KMS-11 (cell line): ENCODE results near the gene ZNF521.

Experiments used
- H2AFZ ChIP-seq: fragments of 200-600 bp; sonication (generic); 2 replicates; pipeline ENCODE4 v1.6.1; 2016; ENCODE audit warnings: antibody characterized with exemption, mixed run types, low read depth
- H3K27ac ChIP-seq: fragments of 200-600 bp; sonication (generic); 2 replicates; pipeline ENCODE4 v1.6.1; 2016; ENCODE audit warnings: mild to moderate bottlenecking, mixed run types
- H3K27me3 ChIP-seq: fragments of 200-600 bp; sonication (generic); 2 replicates; pipeline ENCODE4 v1.6.1; 2017; ENCODE audit warnings: mild to moderate bottlenecking, low read depth, mixed run types, moderate library complexity; ENCODE audit not compliant: insufficient read depth
- H3K36me3 ChIP-seq: fragments of 200-600 bp; sonication (generic); 2 replicates; pipeline ENCODE4 v1.6.1; 2017; ENCODE audit warnings: mild to moderate bottlenecking, mixed run types; ENCODE audit not compliant: insufficient read depth
- H3K4me1 ChIP-seq: fragments of 200-600 bp; sonication (generic); 2 replicates; pipeline ENCODE4 v1.6.1; 2016; ENCODE audit warnings: mild to moderate bottlenecking, low read depth, mixed run types; ENCODE audit not compliant: poor library complexity, severe bottlenecking
- H3K4me2 ChIP-seq: fragments of 200-600 bp; sonication (generic); 2 replicates; pipeline ENCODE4 v1.7.0; 2016; ENCODE audit warnings: mild to moderate bottlenecking, mixed run types
- H3K4me3 ChIP-seq: fragments of 200-600 bp; sonication (generic); IDR thresholded peaks from 2 replicates; pipeline ENCODE4 v1.6.1; 2017; ENCODE audit warnings: low read depth, low read length, mixed read lengths; ENCODE audit not compliant: insufficient read depth
- H3K79me2 ChIP-seq: fragments of 200-600 bp; sonication (generic); 2 replicates; pipeline ENCODE4 v1.6.1; 2016; ENCODE audit warnings: low read depth, mixed run types; ENCODE audit not compliant: insufficient read depth
- H3K9ac ChIP-seq: fragments of 200-600 bp; sonication (generic); 2 replicates; pipeline ENCODE4 v1.6.1; 2016; ENCODE audit warnings: mild to moderate bottlenecking, mixed run types
- H4K20me1 ChIP-seq: fragments of 200-600 bp; sonication (generic); 2 replicates; pipeline ENCODE4 v1.6.1; 2016; ENCODE audit warnings: mild to moderate bottlenecking, mixed run types; ENCODE audit not compliant: insufficient read depth
- CTCF ChIP-seq: fragments of 200-600 bp; sonication (generic); conservative IDR thresholded peaks from 2 replicates; pipeline ENCODE4 v1.6.1; 2017; ENCODE audit warnings: low read depth, mild to moderate bottlenecking, antibody characterized with exemption, low read length, moderate library complexity, mixed read lengths

ZNF521 gene

GRCh38 chr18:25056429-25056828 lies 295.5 kb downstream of the ZNF521 start:
- no peaks in the 10 kb centered on the region for H3K27me3 ChIP-seq
- H3K36me3 ChIP-seq = no peaks in the 10 kb centered on the region
- H3K79me2 ChIP-seq = no peaks in the 10 kb centered on the region
- no peak for TF ChIP-seq CTCF
- no peak overlapping the region for H2AFZ ChIP-seq
- no peak overlapping the region for H3K27ac ChIP-seq
- no peak overlapping the region for H3K9ac ChIP-seq
- H3K4me2 ChIP-seq = no peak overlapping the region
- no peaks in the 10 kb centered on the region for H3K4me1 ChIP-seq
- H4K20me1 ChIP-seq = no peaks in the 10 kb centered on the region
- no peak overlapping the region for H3K4me3 ChIP-seq

GRCh38 chr18:25055076-25055475 lies 296.9 kb downstream of the ZNF521 start:
- Histone ChIP-seq H2AFZ (no peak overlapping the region), H4K20me1 (no peaks in the 10 kb centered on the region), H3K9ac (no peak overlapping the region), H3K79me2 (no peaks in the 10 kb centered on the region), H3K27ac (no peak overlapping the region), H3K4me1 (no peaks in the 10 kb centered on the region), H3K27me3 (no peaks in the 10 kb centered on the region), H3K36me3 (no peaks in the 10 kb centered on the region), H3K4me2 (no peak overlapping the region), H3K4me3 (no peak overlapping the region)
- no peak for TF ChIP-seq CTCF

- no peak for TF ChIP-seq CTCF
- Histone ChIP-seq H4K20me1 (no peaks in the 10 kb centered on the region), H3K27ac (no peak overlapping the region), H2AFZ (no peak overlapping the region), H3K4me2 (no peak overlapping the region), H3K4me1 (no peaks in the 10 kb centered on the region), H3K36me3 (no peaks in the 10 kb centered on the region), H3K4me3 (no peak overlapping the region), H3K9ac (no peak overlapping the region), H3K27me3 (no peaks in the 10 kb centered on the region), H3K79me2 (no peaks in the 10 kb centered on the region)
Measured at GRCh38 chr18:25053466-25053865, 298.5 kb downstream of the ZNF521 start.

GRCh38 chr18:25052511-25052921 lies 299.4 kb downstream of the ZNF521 start:
- H3K4me2 ChIP-seq = no peak overlapping the region
- no peaks in the 10 kb centered on the region for H3K27me3 ChIP-seq
- TF ChIP-seq CTCF = no peak

More at GRCh38 chr18:25052511-25052921, 299.4 kb downstream of the ZNF521 start:
- Histone ChIP-seq H3K27ac (no peak overlapping the region), H2AFZ (no peak overlapping the region), H3K9ac (no peak overlapping the region), H3K4me1 (no peaks in the 10 kb centered on the region), H4K20me1 (no peaks in the 10 kb centered on the region), H3K4me3 (no peak overlapping the region), H3K79me2 (no peaks in the 10 kb centered on the region), H3K36me3 (no peaks in the 10 kb centered on the region)
